ENCODE results near the gene SNX7.

Gene SNX7

GRCh38 chr1:98781906-98782305 is 120.4 kb downstream of the SNX7 start:
- DNase-seq, result no peak

DNA sequence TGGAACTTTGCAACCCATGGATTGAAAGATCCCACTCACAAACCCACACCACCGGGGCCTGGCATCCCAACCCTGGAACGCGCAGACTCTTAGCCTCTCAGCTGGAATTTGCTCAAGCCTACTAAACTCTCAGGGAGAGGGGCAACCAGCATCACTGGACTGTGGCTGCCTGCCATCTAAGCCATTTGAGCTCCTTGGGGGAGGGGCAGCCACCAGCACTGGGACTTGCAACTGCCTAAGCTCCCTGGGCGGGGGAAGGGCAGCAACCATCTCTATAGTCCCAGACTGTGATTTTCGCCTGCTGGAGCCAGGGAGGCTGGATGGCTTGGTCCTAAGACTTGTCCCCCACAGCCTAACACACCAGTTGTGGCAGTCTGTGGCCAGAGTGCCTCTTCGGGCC is 122.3 kb downstream of the SNX7 start:
- DNase-seq, result no peak

DNA sequence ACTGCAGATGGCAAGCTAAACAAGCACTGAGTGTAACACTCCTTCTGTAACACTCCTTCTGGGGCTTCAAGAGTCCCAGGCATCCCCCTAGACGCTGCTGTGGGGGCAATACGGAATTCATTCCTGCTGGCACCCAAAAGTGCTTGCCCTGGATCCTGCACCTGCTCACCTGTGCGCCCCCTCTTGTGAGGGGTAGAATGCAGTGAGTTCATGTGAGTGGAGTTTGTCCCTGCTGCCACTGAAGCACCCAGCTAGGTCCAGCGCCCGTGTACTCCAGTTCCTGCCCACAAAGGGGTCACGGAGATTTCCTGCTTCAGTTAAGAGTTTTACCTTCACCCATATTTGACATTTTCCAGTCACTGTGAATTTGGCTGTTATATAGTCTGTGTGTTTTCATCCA is 130.0 kb downstream of the SNX7 start:
- no peak for DNase-seq

DNA sequence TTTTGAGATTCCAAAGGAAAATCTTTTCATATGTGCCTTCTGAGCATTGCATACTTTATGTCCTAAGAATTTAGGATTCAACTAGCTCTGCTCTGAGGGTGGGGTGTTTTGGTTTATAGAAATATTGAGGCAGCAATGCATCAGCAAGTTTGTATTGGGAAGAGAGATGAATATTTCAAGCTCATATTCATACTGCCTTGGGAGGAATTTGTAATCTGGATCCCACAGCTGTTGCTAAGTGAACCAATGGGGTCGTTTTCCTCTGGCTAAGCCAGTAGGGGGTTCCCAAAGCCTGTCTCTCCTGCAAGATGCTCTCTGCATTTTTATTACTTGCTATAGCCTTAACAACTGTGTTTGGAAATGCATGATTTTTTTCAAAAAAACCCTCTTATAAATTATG is 130.6 kb downstream of the SNX7 start:
- DNase-seq, result no peak

- no peak for DNase-seq
Observed at GRCh38 chr1:98793136-98793535, 131.6 kb downstream of the SNX7 start.

- peak; percentile 51 for DNase-seq
Observed at GRCh38 chr1:98794196-98794886, 132.8 kb downstream of the SNX7 start.

DNA sequence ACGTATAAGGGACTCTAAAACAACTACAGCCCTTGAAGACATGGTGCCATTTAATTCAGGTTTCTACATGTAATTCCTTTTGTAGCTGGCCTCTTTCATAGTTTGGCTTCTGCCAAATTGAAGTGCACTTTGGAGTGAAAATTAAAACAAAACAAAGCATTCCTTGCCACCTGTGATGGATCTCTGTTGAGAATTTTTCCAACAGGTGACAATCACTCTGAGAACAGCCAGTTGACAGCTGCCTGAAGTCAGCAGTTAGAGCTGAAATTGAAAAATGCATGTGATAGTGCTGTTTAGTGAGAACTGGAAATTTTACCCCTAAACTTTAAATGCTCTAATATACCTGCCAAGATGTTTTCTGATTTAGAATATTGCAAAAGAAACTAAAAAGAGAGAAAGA is 134.5 kb downstream of the SNX7 start:
- DNase-seq, result no peak

GRCh38 chr1:98797506-98797905 is 136.0 kb downstream of the SNX7 start:
- DNase-seq, result no peak
